ENCODE measurements around the gene MST1R. TPM values are rescaled to one million over a fixed set of nuclear protein-coding genes. Genes with fewer than 3 reads are reported as not detected.
A peak's percentile ranks its signal among the peaks of the same experiment; 100 is the strongest.

Gene MST1R
- 1 to 10 TPM; 1.7 to 6.1 (median 3.1) TPM for total RNA-seq

DNA sequence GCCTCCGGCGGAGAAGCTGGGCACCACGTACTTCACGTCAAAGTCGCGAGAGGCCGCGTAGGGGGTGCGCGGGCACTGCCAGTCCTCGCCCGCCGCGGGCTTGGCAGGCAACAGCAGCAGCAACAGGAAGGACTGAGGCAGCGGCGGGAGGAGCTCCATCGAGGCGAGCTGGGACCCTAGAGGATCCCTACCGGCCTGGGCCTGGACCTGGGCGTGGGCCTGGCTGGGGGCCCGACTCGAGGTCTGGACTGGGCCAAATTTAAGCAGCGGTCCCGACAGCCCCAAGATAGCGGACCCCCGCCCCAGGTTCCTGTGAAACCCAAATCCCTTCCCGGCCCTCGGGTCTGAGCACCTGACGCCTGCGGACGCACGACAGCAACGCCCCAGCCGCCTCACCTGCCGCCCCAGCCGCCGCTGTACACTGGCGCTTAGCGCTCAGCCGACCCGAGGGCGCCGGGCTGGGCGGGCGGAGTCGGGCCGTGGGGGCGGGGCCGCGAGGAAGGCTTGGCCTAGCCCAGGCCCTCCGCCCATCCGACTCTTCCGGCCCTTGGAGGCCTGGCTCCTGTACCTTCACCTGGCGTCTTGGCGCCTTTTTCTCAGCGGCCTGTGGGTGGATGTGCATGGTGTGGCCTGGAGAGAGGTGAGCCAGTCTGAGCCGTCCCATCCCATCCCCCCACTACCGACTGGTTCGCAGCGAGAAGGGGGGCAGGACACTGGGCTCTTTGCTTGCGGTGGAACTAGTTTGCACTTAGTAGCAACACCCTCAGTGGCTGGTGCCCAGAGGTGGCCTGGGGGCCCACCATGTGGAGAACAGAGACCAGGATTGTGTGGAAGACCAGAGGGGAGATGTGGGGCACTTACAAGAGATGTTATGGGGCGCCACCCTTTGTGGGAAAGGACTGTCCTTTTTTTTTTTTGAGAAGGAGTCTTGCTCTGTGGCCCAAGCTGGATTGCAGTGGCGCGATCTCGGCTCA, at the start of gene MST1R:
TSS of gene MST1R (minus strand) at position 423 of the 974 bp plus-strand sequence. CDS start at position 159, 264 bp downstream.
- Histone ChIP-seq H3K27me3 (no peaks in the 10 kb centered on the region), H3K27ac (peak within 1 kb of the TSS in 2 of 3 donors; percentile 37 to 54), H3K36me3 (no peaks in the 10 kb centered on the region), H3K9me3 (no peaks in the 10 kb centered on the region), H3K4me3 (replicated peaks in 1 of 3) (peak within 1 kb of the TSS in 1 of 3 donors; percentile 23), H3K4me1 (peaks cover 18 to 51% of the 10 kb centered on the region in 2 donors)
- peak; percentile 93 to 97 for DNase-seq
- intact Hi-C loops (cut with DNase I): loop anchor here (5.0 to 10.0 kb wide), 2 partner anchors 101 to 199 kb away; partner anchors contain the start of gene INKA1
- WGBS, 2 donors: 53 to 85% methylated on average over 21 to 29 of the region's 65 CpGs
- TF ChIP-seq POLR2A (IDR thresholded peaks at IDR 0.05): peak in 1 of 2 donors; percentile 54
- TF ChIP-seq, protein P1, sequence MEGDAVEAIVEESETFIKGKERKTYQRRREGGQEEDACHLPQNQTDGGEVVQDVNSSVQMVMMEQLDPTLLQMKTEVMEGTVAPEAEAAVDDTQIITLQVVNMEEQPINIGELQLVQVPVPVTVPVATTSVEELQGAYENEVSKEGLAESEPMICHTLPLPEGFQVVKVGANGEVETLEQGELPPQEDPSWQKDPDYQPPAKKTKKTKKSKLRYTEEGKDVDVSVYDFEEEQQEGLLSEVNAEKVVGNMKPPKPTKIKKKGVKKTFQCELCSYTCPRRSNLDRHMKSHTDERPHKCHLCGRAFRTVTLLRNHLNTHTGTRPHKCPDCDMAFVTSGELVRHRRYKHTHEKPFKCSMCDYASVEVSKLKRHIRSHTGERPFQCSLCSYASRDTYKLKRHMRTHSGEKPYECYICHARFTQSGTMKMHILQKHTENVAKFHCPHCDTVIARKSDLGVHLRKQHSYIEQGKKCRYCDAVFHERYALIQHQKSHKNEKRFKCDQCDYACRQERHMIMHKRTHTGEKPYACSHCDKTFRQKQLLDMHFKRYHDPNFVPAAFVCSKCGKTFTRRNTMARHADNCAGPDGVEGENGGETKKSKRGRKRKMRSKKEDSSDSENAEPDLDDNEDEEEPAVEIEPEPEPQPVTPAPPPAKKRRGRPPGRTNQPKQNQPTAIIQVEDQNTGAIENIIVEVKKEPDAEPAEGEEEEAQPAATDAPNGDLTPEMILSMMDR (IDR thresholded peaks at IDR 0.05): peak in 1 of 6 experiments; percentile 18

DNA sequence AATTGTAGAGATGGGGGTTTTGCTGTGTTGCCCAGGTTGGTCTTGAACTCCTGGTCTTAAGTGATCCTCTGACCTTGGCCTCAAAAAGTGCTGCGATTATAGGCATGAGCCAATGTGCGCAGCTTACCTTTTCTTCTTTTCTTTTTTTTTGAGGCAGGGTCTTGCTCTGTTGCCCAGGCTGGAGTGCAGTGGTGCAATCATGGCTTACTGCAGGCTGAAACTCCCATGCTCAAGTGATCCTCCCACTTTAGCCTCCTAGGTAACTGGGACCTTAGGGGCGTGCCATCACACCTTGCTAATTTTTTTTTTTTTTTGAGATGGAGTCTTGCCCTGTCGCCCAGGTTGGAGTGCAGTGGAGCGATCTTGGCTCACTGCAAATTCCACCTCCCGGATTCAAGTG, 49.3 kb upstream of the MST1R start:
- TF ChIP-seq, protein P1 (IDR thresholded peaks at IDR 0.05): no peak
- TF ChIP-seq POLR2A (IDR thresholded peaks at IDR 0.05): no peak
- no peak for DNase-seq
- Histone ChIP-seq H3K4me1 (peaks cover 0 to 6% of the 10 kb centered on the region in 2 donors), H3K27me3 (no peaks in the 10 kb centered on the region), H3K36me3 (no peaks in the 10 kb centered on the region), H3K4me3 (replicated peaks in 1 of 3) (no peak overlapping the region), H3K27ac (no peak overlapping the region), H3K9me3 (no peaks in the 10 kb centered on the region)
- 91 to 99% methylated on average over 6 of the region's 6 CpGs for WGBS, 2 donors
- intact Hi-C loops (cut with DNase I): no loop called here

DNA sequence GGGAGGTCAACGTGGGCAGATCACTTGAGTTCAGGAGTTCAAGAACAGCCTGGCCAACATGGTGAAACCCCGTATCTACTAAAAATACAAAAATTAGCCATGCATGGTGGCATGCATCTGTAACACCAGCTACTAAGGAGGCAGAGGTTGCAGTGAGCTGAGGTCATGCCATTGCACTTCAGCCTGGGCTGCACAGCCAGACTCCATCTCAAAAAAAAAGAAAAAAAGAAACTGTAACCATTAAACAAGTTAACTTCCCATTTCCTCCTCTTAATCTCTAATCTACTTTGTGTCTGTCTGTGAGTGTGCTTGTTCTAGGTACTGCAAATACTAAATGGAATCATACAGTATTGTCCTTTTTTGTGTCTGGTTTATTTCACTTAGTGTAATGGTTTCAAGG, 39.0 kb upstream of the MST1R start:
- Histone ChIP-seq H3K9me3 (no peaks in the 10 kb centered on the region), H3K4me3 (replicated peaks in 1 of 3) (no peak overlapping the region), H3K36me3 (peaks cover 0 to 3% of the 10 kb centered on the region in 2 donors), H3K4me1 (peaks cover 7 to 11% of the 10 kb centered on the region in 2 donors), H3K27ac (no peak overlapping the region), H3K27me3 (no peaks in the 10 kb centered on the region)
- intact Hi-C loops (cut with DNase I): no loop called here
- no peak for DNase-seq
- TF ChIP-seq POLR2A (IDR thresholded peaks at IDR 0.05): no peak
- TF ChIP-seq, protein P1 (IDR thresholded peaks at IDR 0.05): no peak
- WGBS, 2 donors: 34 to 46% methylated on average over 2 of the region's 2 CpGs

DNA sequence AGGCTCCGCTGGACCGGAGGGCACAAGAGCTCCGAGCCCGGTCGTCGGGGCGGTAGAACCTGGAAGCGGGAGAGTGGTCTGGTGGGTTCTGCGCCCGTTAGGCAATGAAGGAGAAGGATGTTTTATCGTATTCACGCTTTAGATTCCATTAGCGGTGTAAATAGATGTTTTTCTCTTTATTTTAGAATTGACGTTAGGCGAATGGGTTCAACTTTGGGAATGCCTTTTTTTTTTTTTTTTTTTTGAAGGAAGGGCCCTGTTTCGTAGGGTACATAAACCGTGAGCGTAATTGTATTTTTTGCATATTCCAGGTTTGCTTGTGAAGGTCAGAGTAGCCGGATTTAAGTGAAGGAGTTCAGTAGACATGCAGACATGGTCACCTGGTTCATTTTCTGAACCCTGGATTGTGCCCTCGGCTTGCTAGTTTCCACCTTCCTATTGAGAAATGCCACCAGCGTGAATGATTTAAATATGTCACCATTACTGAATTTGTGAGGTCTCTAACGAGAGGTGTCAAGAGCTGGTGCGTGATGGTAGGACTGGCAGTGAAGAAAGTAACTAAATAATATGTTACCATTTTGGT, 37.1 kb upstream of the MST1R start:
- peaks cover 7 to 11% of the 10 kb centered on the region in 2 donors for H3K4me1 ChIP-seq
- peak overlapping the region in 2 of 3 donors; percentile 38 to 70 for H3K4me3 ChIP-seq (replicated peaks in 1 of 3)
- TF ChIP-seq, protein P1 (IDR thresholded peaks at IDR 0.05): no peak
- TF ChIP-seq POLR2A (IDR thresholded peaks at IDR 0.05): no peak
- peak overlapping the region; percentile 51 to 94 (median 81) for H3K27ac ChIP-seq
- DNase-seq: no peak
- no peaks in the 10 kb centered on the region for H3K27me3 ChIP-seq
- 9 to 10% methylated on average over 20 to 23 of the region's 23 CpGs for WGBS, 2 donors
- intact Hi-C loops (cut with DNase I): no loop called here
- no peaks in the 10 kb centered on the region for H3K9me3 ChIP-seq
- H3K36me3 ChIP-seq: peaks cover 0 to 3% of the 10 kb centered on the region in 2 donors
